SK-N-SH (cell line): ENCODE data around the gene CCDC88C. TPM values are rescaled to one million over a fixed set of nuclear protein-coding genes. Genes with fewer than 3 reads are reported as not detected.

ENCODE experiments used
- CTCF ChIA-PET: fragments of 300-600, 350-600 bp; formaldehyde crosslinking; extraction: SDS; loops from one replicate; lab custom pipeline; 2021; lab: Yijun Ruan, JAX
- POLR2A ChIA-PET: fragments of 350-600 bp; sonication (Branson Sonifier 250); formaldehyde crosslinking; extraction: SDS; loops from one replicate; lab custom pipeline; 2020; ENCODE audit warnings: antibody characterized with exemption, inconsistent platforms; lab: Yijun Ruan, JAX
- DNase-seq: peaks from one replicate; pipeline ENCODE4 v3.0.0; 2012
- H2AFZ ChIP-seq: fragments of 200-600 bp; sonication (generic); 2 replicates; pipeline ENCODE4 v1.8.1; 2016; ENCODE audit warnings: antibody characterized with exemption, mild to moderate bottlenecking, low read depth
- H3F3A ChIP-seq: fragments of 200-600 bp; sonication (generic); replicated peaks from 2 replicates; pipeline ENCODE3; 2016; ENCODE audit warnings: antibody characterized with exemption, mild to moderate bottlenecking; ENCODE audit not compliant: insufficient read depth
- H3K27ac ChIP-seq, 2 experiments: fragments of 200-500 bp in 1 of 2; fragments of 200-600 bp in 1 of 2; sonication (Bioruptor generic) in 1 of 2; sonication (generic), shearing (Covaris generic) in 1 of 2; 2 replicates each; pipeline versions ENCODE4 v1.5.1 to v1.6.1; 2014 to 2016; ENCODE audit warnings: low read depth in 2 of 2, inconsistent platforms in 1 of 2, low read length in 1 of 2, mild to moderate bottlenecking in 1 of 2, mixed read lengths in 1 of 2
- H3K27me3 ChIP-seq: fragments of 200-600 bp; sonication (generic), shearing (Covaris generic); 2 replicates; pipeline ENCODE4 v1.6.1; 2016; ENCODE audit warnings: mixed run types; ENCODE audit not compliant: insufficient read depth
- H3K36me3 ChIP-seq, 2 experiments: fragments of 200-500 bp in 1 of 2; fragments of 200-600 bp in 1 of 2; sonication (Bioruptor generic) in 1 of 2; sonication (generic) in 1 of 2; replicated peaks in 1 of 2; 2 replicates each; pipeline versions ENCODE3 to v1.5.1; 2014 to 2016; ENCODE audit warnings: low read length in 1 of 2, mild to moderate bottlenecking in 1 of 2; ENCODE audit not compliant: insufficient read depth in 2 of 2, control insufficient read depth in 1 of 2
- H3K4me1 ChIP-seq, 2 experiments: fragments of 200-500 bp in 1 of 2; fragments of 200-600 bp in 1 of 2; sonication (Bioruptor generic) in 1 of 2; sonication (generic), shearing (Covaris generic) in 1 of 2; 2 replicates each; pipeline versions ENCODE4 v1.5.1 to v1.6.1; 2014 to 2016; ENCODE audit warnings: low read depth in 1 of 2, low read length in 1 of 2, mixed run types in 1 of 2; ENCODE audit not compliant: insufficient read depth in 2 of 2, control insufficient read depth in 1 of 2
- H3K4me2 ChIP-seq: fragments of 200-600 bp; sonication (generic), shearing (Covaris generic); 2 replicates; pipeline ENCODE4 v1.6.1; 2017; ENCODE audit warnings: mixed run types
- H3K4me3 ChIP-seq, 2 experiments: fragments of 200-500 bp in 1 of 2; fragments of 200-600 bp in 1 of 2; sonication (Bioruptor generic) in 1 of 2; sonication (generic), shearing (Covaris generic) in 1 of 2; 2 replicates each; pipeline versions ENCODE4 v1.5.1 to v1.8.1; 2014 to 2016; ENCODE audit warnings: low read depth in 2 of 2, inconsistent platforms in 1 of 2, low read length in 1 of 2, mild to moderate bottlenecking in 1 of 2, mixed read lengths in 1 of 2, moderate library complexity in 1 of 2
- H3K79me2 ChIP-seq: fragments of 200-600 bp; sonication (generic); 2 replicates; pipeline ENCODE4 v1.8.1; 2017; ENCODE audit warnings: mild to moderate bottlenecking; ENCODE audit not compliant: insufficient read depth
- H3K9ac ChIP-seq: fragments of 200-600 bp; sonication (generic); 2 replicates; pipeline ENCODE4 v1.6.1; 2017; ENCODE audit warnings: mixed run types
- H3K9me2 ChIP-seq: fragments of 200-600 bp; sonication (generic); 2 replicates; pipeline ENCODE4 v1.6.1; 2017; ENCODE audit warnings: mixed run types
- H3K9me3 ChIP-seq: fragments of 200-600 bp; sonication (generic); 2 replicates; pipeline ENCODE4 v1.6.1; 2017; ENCODE audit warnings: mixed run types, mild to moderate bottlenecking, moderate library complexity
- H4K20me1 ChIP-seq: fragments of 200-600 bp; sonication (generic); 2 replicates; pipeline ENCODE4 v1.6.1; 2017; ENCODE audit warnings: mild to moderate bottlenecking, mixed run types; ENCODE audit not compliant: insufficient read depth
- ELF1 ChIP-seq: IDR thresholded peaks from 2 replicates; pipeline ENCODE4 v1.4.0; 2012
- NFIC ChIP-seq: IDR thresholded peaks from 2 replicates; pipeline ENCODE4 v1.4.0; 2012; ENCODE audit warnings: borderline replicate concordance
- NRF1 ChIP-seq: IDR thresholded peaks from 2 replicates; pipeline ENCODE4 v1.6.1; 2012; ENCODE audit warnings: low read depth, mild to moderate bottlenecking, low read length
- PBX3 ChIP-seq: IDR thresholded peaks from 2 replicates; pipeline ENCODE4; 2012
- RAD21 ChIP-seq: IDR thresholded peaks from 2 replicates; pipeline ENCODE4 v1.6.1; 2012; ENCODE audit warnings: mild to moderate bottlenecking, low read length
- SIN3A ChIP-seq: IDR thresholded peaks from 2 replicates; pipeline ENCODE4 v1.6.1; 2012; ENCODE audit warnings: low read depth, mild to moderate bottlenecking, low read length, moderate library complexity, borderline replicate concordance
- TEAD4 ChIP-seq: IDR thresholded peaks from 2 replicates; pipeline ENCODE4 v1.4.0; 2012; ENCODE audit warnings: mild to moderate bottlenecking, borderline replicate concordance; ENCODE audit not compliant: insufficient read depth
- USF1 ChIP-seq: IDR thresholded peaks from 2 replicates; pipeline ENCODE4 v1.4.0; 2012; ENCODE audit warnings: low read depth, borderline replicate concordance
- USF2 ChIP-seq: fragments of 150-350 bp; IDR thresholded peaks from 2 replicates; pipeline ENCODE4 v1.6.1; 2017; ENCODE audit warnings: antibody characterized with exemption, low read length, low read depth, borderline replicate concordance
- YY1 ChIP-seq: IDR thresholded peaks from 2 replicates; pipeline ENCODE4 v1.4.0; 2012; ENCODE audit warnings: low read depth, mild to moderate bottlenecking
- ZBTB33 ChIP-seq: IDR thresholded peaks from 2 replicates; pipeline ENCODE4 v1.4.0; 2012; ENCODE audit warnings: low read depth, borderline replicate concordance
- WGBS: methylation state at CpG from one replicate; pipeline ENCODE4 v1.1.6; 2017; ENCODE audit warnings: low lambda C conversion rate; 5-methylcytosine and 5-hydroxymethylcytosine counted together
- polyA plus RNA-seq, 3 experiments: library from polyadenylated mRNA; depleted of rRNA; stranded (reverse); fragments of >200 nt; gene quantifications; 2 replicates each; pipeline ENCODE4 v1.2.3, GENCODE V29; 2012

CCDC88C gene
- polyA plus RNA-seq, 1 of the 3 experiments (the other 2 are of a cell fraction) = 0.39 TPM

- ChIA-PET POLR2A (interaction anchor here (2.3 kb wide), 1 partner anchor 28 kb away, joined by 17 read pairs; no protein-coding TSS in a partner anchor), CTCF (interaction anchor here (1.4 to 3.4 kb wide), 7 partner anchors 12 to 354 kb away, joined by 3 to 17 read pairs (median 5); no protein-coding TSS in a partner anchor)
- peaks cover 0 to 62% of the 10 kb centered on the region in 2 experiments; a peak in 2 of 4 replicates for H3K4me1 ChIP-seq
- no peaks in the 10 kb centered on the region for H3K79me2 ChIP-seq
- H3K36me3 ChIP-seq = no peaks in the 10 kb centered on the region
- TF ChIP-seq ELF1 (no peak), NFIC (peak; percentile 21; the same call in 1 of the 2 replicates)
- DNase-seq = no peak
- WGBS = 44% methylated on average over 1 of the region's 1 CpG
- no peaks in the 10 kb centered on the region for H3F3A ChIP-seq
- H3K27ac ChIP-seq = peak overlapping the region in 1 of 2 experiments; percentile 97; a peak in 2 of 4 replicates
- no peaks in the 10 kb centered on the region for H3K27me3 ChIP-seq
- no peak overlapping the region for H3K9ac ChIP-seq
- no peaks in the 10 kb centered on the region for H3K9me3 ChIP-seq
- no peak overlapping the region for H3K4me3 ChIP-seq
- H3K4me2 ChIP-seq = no peak overlapping the region; the same call in 1 of the 2 replicates
- H2AFZ ChIP-seq = no peak overlapping the region
- H4K20me1 ChIP-seq = no peaks in the 10 kb centered on the region
- H3K9me2 ChIP-seq = no peaks in the 10 kb centered on the region
Measured at GRCh38 chr14:91256661-91257060, 161.0 kb downstream of the CCDC88C start.

- ChIA-PET CTCF (interaction anchor here (1.3 to 4.0 kb wide), 9 partner anchors 9 to 352 kb away, joined by 3 to 20 read pairs (median 5); no protein-coding TSS in a partner anchor), POLR2A (no interaction called here)
- DNase-seq = no peak
- H3K4me1 ChIP-seq = peaks cover 0 to 76% of the 10 kb centered on the region in 2 experiments; a peak in 2 of 4 replicates
- no peak overlapping the region for H3K4me2 ChIP-seq
- H3K27ac ChIP-seq = peak overlapping the region in 1 of 2 experiments; percentile 97; a peak in 2 of 4 replicates
- no peaks in the 10 kb centered on the region for H3K9me2 ChIP-seq
- no peaks in the 10 kb centered on the region for H3K27me3 ChIP-seq
- WGBS = 92% methylated on average over 9 of the region's 9 CpGs
- H3K9ac ChIP-seq = no peak overlapping the region
- TF ChIP-seq TEAD4 (no peak), USF1 (no peak), RAD21 (0 out of 2 replicates have a peak, but pooled peaks have one; percentile 10)
- no peak overlapping the region for H2AFZ ChIP-seq
- H3K9me3 ChIP-seq = no peaks in the 10 kb centered on the region
- H3K4me3 ChIP-seq = no peak overlapping the region
- H3K79me2 ChIP-seq = no peaks in the 10 kb centered on the region
- no peaks in the 10 kb centered on the region for H3F3A ChIP-seq
- no peaks in the 10 kb centered on the region for H4K20me1 ChIP-seq
- no peaks in the 10 kb centered on the region for H3K36me3 ChIP-seq
Measured at GRCh38 chr14:91255026-91255695, 162.5 kb downstream of the CCDC88C start.

GRCh38 chr14:91254461-91254860 lies 163.2 kb downstream of the CCDC88C start:
- Histone ChIP-seq H3K9ac (no peak overlapping the region), H3K4me1 (peaks cover 0 to 81% of the 10 kb centered on the region in 2 experiments; a peak in 2 of 4 replicates), H3K79me2 (no peaks in the 10 kb centered on the region), H3K4me3 (no peak overlapping the region), H2AFZ (no peak overlapping the region), H3F3A (no peaks in the 10 kb centered on the region), H3K9me3 (no peaks in the 10 kb centered on the region), H3K9me2 (no peaks in the 10 kb centered on the region), H3K27ac (peak overlapping the region in 1 of 2 experiments; percentile 97; a peak in 2 of 4 replicates), H3K4me2 (no peak overlapping the region), H4K20me1 (no peaks in the 10 kb centered on the region), H3K36me3 (no peaks in the 10 kb centered on the region), H3K27me3 (no peaks in the 10 kb centered on the region)
- POLR2A ChIA-PET = interaction anchor here (1.1 kb wide), 1 partner anchor 30 kb away, joined by 5 read pairs; no protein-coding TSS in a partner anchor
- CTCF ChIA-PET = interaction anchor here (1.7 to 6.4 kb wide), 4 partner anchors 25 to 77 kb away, joined by 4 to 61 read pairs (median 12); no protein-coding TSS in a partner anchor
- 90% methylated on average over 3 of the region's 3 CpGs for WGBS
- no peak for DNase-seq
- TF ChIP-seq ELF1 (no peak), SIN3A (no peak), ZBTB33 (no peak), YY1 (no peak), USF1 (no peak), TEAD4 (no peak), PBX3 (no peak), USF2 (no peak), NRF1 (no peak)
